Mammary epithelial cell (primary cell): ENCODE measurements around the gene ABITRAM.

ENCODE experiments used
- EZH2 ChIP-seq: IDR thresholded peaks from 2 replicates; pipeline ENCODE4 v1.6.1; 2012; ENCODE audit warnings: low read length, inconsistent platforms, borderline replicate concordance
- TF ChIP-seq, protein P1 (sequence below), 2 donors: IDR thresholded peaks in 1 of 2; conservative IDR thresholded peaks in 1 of 2; 2 replicates each; pipeline ENCODE4 v1.5.1; 2011 to 2012; ENCODE audit warnings: inconsistent platforms in 2 of 2, low read length in 2 of 2, mild to moderate bottlenecking in 2 of 2, control low read depth in 1 of 2, low read depth in 1 of 2; ENCODE audit not compliant: insufficient read depth in 1 of 2; ENCODE audit errors: extremely low read depth in 1 of 2

DNA sequence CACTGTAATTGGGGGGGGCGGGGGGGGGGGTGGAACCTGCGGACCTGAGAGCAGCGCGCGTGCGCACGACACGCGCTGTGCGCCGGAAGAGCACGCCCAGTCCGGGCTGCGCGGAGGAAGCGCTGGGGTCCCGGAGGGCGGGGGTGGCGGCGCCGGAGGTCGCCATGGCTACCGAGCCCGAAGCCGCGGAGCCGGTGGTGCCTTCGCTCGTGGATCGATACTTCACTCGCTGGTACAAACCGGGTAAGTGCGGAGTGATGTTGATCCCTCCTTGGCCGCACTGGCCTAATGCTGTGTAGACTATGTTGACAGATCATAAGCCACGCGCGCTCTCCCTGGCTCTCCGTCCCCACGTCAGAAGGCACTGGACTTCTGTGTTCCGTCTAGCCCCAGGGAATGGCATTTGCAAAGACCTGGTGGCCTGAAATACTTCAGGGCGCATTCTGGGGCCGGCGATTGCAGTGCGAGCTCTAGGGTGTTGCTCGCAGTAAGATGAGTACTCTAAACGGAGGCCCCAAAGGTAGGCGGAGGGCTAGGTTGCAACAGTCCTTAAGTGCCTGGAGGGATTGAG, at the start of gene ABITRAM:
- TF ChIP-seq, protein P1, sequence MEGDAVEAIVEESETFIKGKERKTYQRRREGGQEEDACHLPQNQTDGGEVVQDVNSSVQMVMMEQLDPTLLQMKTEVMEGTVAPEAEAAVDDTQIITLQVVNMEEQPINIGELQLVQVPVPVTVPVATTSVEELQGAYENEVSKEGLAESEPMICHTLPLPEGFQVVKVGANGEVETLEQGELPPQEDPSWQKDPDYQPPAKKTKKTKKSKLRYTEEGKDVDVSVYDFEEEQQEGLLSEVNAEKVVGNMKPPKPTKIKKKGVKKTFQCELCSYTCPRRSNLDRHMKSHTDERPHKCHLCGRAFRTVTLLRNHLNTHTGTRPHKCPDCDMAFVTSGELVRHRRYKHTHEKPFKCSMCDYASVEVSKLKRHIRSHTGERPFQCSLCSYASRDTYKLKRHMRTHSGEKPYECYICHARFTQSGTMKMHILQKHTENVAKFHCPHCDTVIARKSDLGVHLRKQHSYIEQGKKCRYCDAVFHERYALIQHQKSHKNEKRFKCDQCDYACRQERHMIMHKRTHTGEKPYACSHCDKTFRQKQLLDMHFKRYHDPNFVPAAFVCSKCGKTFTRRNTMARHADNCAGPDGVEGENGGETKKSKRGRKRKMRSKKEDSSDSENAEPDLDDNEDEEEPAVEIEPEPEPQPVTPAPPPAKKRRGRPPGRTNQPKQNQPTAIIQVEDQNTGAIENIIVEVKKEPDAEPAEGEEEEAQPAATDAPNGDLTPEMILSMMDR (conservative IDR thresholded peaks at IDR 0.05 in 1 of 2, IDR thresholded peaks at IDR 0.05 in 1 of 2; ENCODE audit: extremely low read depth in 1 of 2, insufficient read depth in 1 of 2, low read depth in 1 of 2, low read length in 2 of 2): no peak
- TF ChIP-seq EZH2: no peak
